Measurements from ENCODE around the gene DTYMK.

GRCh38 chr2:241648453-241648852 lies 38.2 kb downstream of the DTYMK start:
- TF ChIP-seq POLR2A (IDR thresholded peaks at IDR 0.05; ENCODE audit: low read length), result no peak
- no peak for TF ChIP-seq GATA1 (IDR thresholded peaks at IDR 0.05; ENCODE audit: low read depth, low read length)
